Measurements from ENCODE around the gene RACK1.

Gene RACK1

DNA sequence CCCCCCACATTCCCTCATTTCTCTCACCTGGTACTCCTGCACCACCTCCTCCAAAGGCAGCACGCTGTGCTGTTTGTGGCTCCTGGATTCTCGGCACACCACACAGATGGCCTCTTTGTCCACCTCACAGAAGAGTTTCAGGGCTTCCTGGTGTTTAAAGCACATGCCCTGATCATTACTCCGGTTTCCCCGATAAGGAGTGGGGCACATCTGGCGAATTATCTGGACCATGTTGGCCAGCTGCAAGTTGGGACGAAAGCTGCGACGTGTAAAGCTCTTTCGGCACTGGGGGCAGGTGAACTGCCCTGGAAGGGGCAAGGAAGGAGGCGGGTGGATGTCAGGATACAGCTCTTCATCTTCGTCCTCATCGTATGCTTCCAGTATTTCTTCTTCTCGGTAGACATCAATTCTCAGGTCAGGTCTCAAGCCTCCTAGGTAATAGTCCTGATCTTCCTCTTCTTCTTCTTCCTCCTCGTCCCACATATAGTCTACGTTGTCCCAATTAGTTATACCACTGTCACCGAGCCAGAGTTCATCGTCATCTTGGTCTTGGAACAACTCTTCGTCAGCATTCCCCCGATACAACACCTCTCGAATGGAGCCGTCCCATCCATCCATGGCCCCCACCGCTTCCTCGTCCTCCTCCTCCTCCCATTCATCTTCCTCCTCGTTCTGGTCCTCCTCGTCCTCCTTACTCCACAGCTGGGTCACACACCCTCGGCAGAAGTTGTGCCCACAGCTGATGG, 16.4 kb upstream of the RACK1 start:
- DNase-seq (ENCODE audit: low read depth in 2 of 2): no peak

- no peak for DNase-seq (ENCODE audit: low read depth in 2 of 2)
Observed at GRCh38 chr5:181259283-181259682, 15.6 kb upstream of the RACK1 start.

- no peak for DNase-seq (ENCODE audit: low read depth in 2 of 2)
Observed at GRCh38 chr5:181258576-181258975, 14.9 kb upstream of the RACK1 start.

DNA sequence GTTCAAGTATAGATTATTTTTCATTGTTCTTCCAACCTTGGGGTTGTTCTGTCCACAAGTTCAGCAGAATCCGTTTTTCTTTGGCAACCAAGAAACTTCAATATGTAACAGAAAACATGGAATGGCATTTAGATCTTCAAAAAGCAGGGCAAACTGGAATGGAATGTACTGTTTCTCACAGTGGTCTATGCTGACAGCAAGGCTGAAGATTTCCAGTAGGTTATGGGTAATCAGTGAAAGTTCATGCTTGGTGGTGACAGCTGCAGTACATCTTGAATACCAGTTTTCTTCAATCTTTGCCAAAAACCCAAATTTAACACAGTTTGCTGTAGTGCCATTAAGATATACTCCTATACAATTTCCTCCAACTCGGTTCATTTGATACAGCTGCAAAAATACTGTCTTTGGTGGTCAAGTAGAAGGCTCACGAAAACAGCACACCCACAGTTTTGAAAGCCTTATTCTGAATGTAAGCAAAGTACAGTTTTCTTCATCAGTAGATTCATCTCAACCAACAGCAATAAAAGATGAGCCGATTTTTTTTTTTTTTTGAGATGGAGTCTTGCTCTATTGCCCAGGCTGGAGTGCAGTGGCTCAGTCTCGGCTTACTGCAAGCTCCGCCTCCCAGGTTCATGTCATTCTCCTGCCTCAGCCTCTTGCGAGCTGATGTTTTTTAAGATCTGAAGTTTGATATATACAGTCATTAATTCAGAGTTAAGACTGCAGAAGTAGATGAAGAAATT, 12.3 kb upstream of the RACK1 start:
- DNase-seq (ENCODE audit: low read depth in 2 of 2): no peak

- no peak for DNase-seq (ENCODE audit: low read depth in 2 of 2)
Observed at GRCh38 chr5:181255276-181255675, 11.6 kb upstream of the RACK1 start.

- no peak for DNase-seq (ENCODE audit: low read depth in 2 of 2)
Observed at GRCh38 chr5:181248277-181248676, 4.6 kb upstream of the RACK1 start.

DNA sequence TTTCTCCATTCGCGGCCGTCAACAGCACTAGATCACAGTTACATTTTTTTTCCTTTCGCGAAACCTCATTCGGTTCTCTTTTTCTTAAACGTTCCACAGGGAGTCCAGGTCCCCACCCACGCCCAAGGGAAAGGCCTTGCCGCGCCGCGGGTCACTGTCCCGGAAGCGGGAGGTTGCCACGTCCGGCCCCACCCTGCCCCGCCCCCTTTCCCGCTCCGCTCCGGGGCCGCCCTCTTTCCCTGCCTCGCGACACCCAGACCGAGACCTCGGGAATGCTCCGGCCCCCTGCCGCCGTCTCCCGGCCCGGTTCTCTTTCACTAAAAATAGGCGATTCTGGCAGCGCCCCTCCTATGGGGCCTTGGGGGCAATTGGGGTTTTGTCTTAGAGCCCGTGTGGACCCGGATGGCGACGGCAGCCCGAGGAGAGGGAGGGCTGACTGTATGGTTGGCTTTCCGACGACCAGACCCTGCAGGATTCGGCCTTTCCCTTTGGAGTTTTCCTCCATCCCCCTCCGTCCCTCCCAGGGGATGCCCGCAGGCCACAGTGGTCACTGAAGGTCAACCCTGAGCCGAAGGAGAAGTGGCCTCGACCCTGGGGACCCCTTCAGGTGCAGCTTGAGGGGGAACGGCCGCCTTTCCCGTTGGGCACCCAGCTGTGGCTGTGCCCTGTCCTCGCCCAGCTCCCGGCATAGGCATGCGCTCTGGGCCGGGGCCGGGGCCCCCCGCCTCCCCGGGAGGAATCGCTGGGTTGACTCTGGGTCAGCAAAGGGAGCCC, 2.8 kb upstream of the RACK1 start:
- DNase-seq (ENCODE audit: low read depth in 2 of 2): peak; percentile 66 to 77

DNA sequence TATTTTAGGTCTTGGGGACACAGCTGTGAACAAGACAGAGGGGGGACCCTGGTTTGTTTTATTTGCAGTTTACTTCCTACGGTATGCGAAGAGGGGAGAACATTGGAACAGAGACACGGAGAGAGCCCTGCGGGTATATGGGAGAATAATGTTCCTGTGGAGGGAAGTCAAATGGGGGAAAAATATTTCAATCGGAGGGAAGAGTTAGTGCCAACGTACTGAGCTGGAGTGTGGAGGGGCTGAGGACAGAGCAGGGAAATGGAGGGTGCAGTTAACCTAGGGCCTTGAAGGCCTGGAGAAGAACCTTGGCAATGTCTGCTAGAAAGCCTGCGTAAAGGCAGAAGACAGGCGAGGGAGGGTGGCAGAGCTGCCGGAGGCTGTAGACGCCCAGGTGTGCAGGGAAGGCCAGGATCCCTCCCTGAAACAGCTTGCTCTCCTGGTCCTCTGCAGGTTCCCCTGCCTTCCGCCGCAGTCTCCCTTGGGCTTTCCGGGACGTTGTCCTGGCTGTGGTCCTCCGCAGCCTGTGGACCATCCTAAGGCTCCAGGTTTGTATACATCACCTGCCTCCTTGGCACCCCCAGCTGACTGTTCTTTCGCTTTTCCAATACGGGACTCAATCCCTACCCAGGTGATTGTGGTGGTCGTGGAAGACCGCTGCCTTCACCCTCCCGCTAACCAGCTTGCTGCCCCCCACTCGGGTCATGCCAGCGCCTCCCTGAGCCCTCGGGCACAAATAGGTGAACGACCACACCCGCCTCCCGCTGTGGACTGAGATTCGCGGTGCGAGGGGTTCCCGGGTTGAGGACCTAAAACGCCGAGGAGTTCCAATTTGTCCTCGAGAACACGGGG, 1.9 kb upstream of the RACK1 start:
- no peak for DNase-seq (ENCODE audit: low read depth in 2 of 2)

DNA sequence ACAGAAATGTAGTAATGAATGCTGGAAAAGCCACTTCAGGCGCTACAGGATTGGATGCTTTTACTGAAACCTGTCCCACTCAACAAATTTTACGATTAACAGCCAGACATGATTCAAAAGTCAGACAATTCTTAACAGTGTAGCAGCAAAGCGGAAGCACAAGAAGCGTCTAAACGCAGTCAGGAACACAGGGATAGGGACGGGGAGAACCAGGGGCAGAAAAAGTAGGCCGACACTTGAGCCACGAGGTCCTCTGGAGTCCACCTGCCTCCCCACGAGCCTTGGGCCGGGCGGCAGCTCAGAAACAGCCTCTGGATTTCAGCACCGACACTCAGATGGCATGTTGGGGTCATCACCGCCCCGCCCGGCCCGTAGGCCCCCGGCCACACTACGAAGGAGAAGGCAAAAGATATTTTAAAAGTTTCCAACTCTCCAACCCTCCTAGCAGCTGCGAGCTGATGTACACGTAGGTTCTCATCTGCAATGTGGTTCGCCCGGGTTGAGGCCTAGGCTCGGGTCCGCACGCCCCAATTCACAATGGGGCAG, 615 bp downstream of the RACK1 start:
- DNase-seq (ENCODE audit: low read depth in 2 of 2): no peak

GRCh38 chr5:181242031-181242451, 1.7 kb downstream of the RACK1 start:
- DNase-seq (ENCODE audit: low read depth in 2 of 2): no peak

GRCh38 chr5:181241393-181241975, 2.2 kb downstream of the RACK1 start:
- DNase-seq (ENCODE audit: low read depth in 2 of 2): peak; percentile 54 to 59

- DNase-seq (ENCODE audit: low read depth in 2 of 2): no peak
Observed at GRCh38 chr5:181239062-181239663, 4.5 kb downstream of the RACK1 start.

DNA sequence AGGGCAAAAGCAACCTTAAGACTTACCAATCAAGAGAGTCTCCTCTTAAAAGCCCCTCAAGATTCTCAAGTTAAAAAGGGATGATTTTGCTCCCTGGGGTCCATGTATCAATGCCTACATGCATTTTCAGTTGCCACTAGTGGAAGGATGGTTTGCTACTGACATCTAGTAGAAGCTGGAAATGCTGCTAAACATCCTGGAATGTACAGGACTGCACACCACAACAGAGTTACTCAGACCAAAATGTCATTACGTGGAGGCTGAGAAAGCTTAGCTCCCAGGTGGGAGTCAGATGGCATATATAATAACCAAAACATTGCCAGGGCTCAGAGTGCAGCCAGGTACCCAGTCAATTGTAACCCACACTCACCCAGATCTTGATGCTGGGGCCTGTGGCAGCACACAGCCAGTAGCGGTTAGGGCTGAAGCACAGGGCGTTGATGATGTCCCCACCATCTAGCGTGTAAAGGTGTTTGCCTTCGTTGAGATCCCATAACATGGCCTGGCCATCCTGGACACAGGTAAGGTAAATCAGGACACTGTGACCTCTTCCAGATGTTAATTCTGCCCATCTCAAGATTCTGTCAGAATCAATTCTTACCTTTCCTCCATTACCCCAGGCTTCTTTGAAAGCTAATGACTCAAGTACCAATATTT, 5.8 kb downstream of the RACK1 start:
- DNase-seq (ENCODE audit: low read depth in 2 of 2): no peak

DNA sequence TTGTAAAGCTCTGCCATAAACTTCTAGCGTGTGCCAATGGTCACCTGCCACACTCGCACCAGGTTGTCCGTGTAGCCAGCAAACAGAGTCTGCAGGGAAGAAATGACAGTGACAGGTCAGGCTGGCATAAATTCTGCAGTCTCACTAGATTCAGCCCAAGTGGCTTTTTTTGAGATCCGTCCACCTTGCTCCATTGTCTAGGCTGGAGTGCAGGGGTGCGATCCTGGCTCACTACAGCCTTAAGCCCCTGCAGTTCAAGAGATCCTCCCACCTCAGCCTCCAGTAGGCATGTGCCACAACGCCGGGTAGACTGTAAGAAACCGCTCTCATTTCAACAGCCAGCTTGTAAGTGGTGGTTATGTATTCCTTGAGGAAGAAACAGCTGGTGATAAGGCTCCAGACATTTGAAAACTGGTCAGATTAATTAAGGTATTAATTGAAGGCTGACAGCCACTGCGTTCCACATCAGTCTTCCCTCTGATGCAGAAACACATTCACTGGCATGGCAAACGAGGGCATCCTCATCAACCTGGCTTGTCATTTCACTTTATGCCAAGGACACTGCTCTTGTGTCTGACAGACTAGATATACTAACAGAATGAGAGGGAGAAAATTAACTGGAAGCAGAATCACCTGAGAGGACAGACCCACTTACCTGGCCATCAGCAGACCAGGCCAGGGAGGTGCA, 6.6 kb downstream of the RACK1 start:
- no peak for DNase-seq (ENCODE audit: low read depth in 2 of 2)

- no peak for DNase-seq (ENCODE audit: low read depth in 2 of 2)
Observed at GRCh38 chr5:181236471-181236870, 7.2 kb downstream of the RACK1 start.

GRCh38 chr5:181235689-181236366, 7.9 kb downstream of the RACK1 start:
- DNase-seq (ENCODE audit: low read depth in 2 of 2): no peak

- DNase-seq (ENCODE audit: low read depth in 2 of 2): no peak
Observed at GRCh38 chr5:181235323-181235688, 8.4 kb downstream of the RACK1 start.

GRCh38 chr5:181234455-181235306, 9.0 kb downstream of the RACK1 start:
- DNase-seq (ENCODE audit: low read depth in 2 of 2): no peak
